Embryonic facial prominence (tissue), 1 donor: ENCODE results near the gene ATAD3B.
"Not testable (repeated sequence)": the region's sequence is repeated elsewhere in the genome, so short reads cannot be mapped to it uniquely, and the experiment has no call there.

Experiments used
- DNase-seq: peaks from one replicate; pipeline ENCODE4 v3.0.0-alpha.2; 2016; ENCODE audit errors: extremely low spot score

ATAD3B gene, protein sequence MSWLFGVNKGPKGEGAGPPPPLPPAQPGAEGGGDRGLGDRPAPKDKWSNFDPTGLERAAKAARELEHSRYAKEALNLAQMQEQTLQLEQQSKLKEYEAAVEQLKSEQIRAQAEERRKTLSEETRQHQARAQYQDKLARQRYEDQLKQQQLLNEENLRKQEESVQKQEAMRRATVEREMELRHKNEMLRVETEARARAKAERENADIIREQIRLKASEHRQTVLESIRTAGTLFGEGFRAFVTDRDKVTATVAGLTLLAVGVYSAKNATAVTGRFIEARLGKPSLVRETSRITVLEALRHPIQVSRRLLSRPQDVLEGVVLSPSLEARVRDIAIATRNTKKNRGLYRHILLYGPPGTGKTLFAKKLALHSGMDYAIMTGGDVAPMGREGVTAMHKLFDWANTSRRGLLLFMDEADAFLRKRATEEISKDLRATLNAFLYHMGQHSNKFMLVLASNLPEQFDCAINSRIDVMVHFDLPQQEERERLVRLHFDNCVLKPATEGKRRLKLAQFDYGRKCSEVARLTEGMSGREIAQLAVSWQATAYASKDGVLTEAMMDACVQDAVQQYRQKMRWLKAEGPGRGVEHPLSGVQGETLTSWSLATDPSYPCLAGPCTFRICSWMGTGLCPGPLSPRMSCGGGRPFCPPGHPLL

GRCh38 chr1:1471389-1472052, at the start of gene ATAD3B:
Gene ATAD3B, plus strand, starts transcription at chr1:1471765. Its CDS starts 120 bp downstream, at chr1:1471885.
- peak; percentile 88 for DNase-seq

- DNase-seq = no peak
Observed at GRCh38 chr1:1421907-1422464, 49.6 kb upstream of the ATAD3B start.

DNA sequence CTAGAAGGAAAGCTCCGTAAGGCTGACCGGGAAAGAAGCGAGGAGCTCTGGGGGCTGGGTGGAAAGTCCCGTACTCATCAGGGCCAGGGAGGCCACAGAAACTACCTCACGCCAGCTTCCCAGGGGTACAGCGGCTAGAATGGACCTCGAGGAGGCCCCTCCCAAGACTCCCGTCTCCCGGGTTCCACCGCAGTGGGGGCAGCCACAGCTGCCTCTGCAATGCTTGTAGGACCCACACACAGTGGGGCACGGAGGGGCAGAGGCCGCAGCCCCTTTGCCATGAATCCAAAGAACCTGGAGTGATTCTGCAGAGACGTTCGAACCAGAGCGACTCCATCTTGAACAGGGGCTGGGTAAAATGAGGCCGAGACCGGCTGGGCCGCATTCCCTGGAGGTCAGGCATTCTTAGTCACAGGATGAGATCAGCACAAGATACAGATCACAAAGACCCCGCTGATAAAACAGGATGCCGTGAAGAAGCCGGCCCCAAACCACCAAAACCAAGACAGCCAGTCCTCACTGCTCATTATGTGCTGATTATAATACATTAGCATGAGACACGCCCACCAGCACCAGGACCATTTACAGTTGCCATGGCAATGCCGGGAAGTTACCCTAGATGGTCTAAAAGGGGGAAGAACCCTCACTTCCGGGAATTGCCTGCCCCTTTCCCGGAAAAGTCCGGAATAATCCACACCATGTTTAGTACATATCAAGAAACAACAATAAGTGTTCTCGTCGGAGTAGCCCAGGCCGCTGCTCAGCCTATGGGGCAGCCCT, 48.9 kb upstream of the ATAD3B start:
- DNase-seq = no peak

DNA sequence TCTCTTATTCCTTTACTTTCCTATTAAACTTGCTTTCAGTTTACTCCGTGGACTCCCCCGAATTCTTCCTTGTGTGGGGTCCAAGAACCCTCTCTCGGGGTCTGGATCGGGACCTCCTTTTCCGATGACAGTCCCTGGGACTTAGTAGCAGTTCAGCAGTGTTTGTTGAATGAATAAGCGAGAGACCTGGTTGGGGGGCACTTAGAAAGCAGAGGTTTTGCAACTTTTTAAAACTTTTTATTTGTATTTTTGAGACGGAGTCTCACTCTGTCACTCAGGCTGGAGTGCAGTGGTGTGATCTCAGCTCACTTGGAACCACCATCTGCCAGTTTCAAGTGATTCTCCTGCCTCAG, 48.3 kb upstream of the ATAD3B start:
- no peak for DNase-seq

- no peak for DNase-seq
Observed at GRCh38 chr1:1424707-1425106, 46.9 kb upstream of the ATAD3B start.

GRCh38 chr1:1425426-1425752, 46.2 kb upstream of the ATAD3B start:
- DNase-seq = no peak

GRCh38 chr1:1425753-1426495, 45.6 kb upstream of the ATAD3B start:
- no peak for DNase-seq

DNA sequence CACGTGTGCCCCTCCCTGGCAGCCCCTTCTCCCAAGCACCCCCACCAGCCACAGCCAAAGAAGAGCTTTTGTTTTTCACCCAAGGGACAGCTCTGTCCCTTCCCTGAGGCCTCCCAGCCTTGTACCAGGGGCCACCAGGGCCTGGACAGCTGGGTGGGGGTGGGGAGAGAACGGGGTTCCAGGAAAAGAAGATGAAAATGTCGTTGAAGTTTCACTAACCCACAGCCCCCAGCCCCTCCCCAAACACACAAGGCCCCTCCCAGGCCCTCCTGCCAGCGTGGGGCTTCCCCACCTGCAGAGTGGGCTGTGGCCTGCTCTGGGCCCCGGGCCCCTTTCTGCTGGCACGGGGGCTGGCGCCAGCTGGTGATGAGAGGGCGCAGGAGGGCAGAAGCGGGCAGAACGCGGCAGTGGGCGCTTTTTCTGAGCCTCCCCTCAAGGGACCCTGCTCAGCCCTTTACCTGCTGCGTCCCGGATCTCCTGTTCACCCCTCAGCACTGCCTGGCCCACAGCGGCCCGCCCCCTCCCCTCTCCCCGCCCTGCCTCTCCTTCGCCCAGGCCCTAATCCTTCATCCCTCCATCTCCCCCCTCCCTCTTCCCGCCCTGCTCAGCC, 45.0 kb upstream of the ATAD3B start:
- DNase-seq = no peak

DNA sequence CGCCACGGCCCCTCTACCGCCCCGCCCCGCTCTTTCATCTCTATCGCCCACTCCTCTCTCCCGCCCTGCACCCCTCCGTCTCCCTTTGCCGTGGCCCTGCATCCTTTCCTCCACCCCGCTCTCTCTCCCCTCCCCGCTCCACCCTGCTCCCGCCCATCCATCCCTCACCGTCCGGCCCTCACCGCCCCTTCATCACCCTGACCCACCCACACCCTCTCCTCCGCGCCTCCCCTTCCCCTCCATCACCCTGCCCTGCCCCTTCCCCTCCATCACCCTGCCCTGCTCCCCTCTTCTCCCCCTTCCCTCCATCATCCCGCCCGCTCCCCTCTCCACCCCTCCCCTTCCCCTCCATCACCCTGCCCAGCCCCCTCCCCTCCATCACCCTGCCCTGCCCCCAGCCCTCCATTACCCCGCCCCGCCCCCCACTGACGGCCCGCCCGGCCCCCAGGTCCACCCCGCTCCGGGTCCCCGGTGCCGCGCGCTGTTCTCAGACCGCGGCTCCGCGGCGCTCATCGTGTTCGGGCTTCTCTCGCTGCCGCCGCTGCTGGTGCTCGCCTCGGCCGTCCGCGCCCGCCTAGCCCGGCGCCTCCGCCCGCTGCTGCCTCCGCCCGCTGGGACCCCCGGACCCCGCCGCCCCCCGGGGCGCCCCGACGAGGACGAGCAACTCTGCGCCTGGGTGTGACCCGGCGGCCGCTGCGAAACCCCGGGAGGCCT, 44.3 kb upstream of the ATAD3B start:
- no peak for DNase-seq

DNA sequence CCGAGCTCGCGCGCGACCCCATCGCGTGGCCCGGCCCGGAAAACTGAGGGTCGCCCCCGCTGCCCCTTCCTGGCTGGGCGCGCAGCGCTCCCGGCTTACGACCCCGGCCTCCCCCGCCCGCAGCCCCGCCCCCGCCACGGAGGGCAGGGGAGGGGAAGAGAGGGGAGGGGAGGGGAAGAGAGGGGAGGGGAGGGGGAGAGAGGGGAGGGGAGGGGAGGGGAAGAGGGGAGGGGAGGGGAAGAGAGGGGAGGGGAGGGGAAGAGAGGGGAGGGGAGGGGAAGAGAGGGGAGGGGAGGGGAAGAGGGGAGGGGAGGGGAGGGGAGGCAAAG, 43.8 kb upstream of the ATAD3B start:
- no peak for DNase-seq

DNA sequence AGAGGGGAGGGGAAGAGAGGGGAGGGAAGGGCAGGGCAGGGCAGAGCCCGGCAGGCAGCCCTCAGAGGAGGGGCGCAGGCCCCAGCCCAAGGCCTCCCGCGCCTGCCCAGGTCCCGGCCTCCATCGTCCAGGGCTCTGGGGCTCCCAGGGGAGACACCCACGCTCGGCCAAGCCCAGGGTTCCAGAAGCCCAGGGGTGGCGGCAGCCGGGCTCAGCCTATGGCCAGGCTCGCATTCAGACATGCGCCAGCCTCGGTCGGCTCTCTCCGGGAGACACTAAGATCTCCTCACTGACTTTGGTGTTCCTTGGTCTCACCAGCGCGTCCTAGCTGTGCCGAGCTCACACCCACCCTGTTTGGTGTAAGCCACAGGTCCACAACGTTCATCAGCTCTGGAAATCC, 43.4 kb upstream of the ATAD3B start:
- DNase-seq = no peak

GRCh38 chr1:1428967-1429366, 42.6 kb upstream of the ATAD3B start:
- not testable (repeated sequence) for DNase-seq

DNA sequence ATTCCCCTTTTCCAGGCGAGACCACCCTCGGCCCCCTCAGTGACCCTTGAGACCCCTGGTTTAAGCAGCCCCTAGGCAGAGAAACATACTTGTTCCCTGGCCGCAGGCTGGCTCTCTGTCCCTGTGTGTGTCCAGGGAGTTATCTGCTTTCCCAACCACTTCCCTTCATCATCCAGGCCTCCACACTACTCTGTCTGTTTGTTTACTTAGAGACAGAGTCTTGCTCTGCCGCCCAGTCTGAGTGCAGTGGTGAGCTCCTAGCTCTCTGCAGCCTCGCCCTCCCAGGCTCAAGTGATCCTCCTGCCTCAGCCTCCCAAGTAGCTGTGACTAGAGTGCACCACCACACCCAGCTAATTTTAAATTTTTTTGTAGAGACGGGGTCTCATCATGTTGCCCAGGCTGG, 41.9 kb upstream of the ATAD3B start:
- no peak for DNase-seq

DNA sequence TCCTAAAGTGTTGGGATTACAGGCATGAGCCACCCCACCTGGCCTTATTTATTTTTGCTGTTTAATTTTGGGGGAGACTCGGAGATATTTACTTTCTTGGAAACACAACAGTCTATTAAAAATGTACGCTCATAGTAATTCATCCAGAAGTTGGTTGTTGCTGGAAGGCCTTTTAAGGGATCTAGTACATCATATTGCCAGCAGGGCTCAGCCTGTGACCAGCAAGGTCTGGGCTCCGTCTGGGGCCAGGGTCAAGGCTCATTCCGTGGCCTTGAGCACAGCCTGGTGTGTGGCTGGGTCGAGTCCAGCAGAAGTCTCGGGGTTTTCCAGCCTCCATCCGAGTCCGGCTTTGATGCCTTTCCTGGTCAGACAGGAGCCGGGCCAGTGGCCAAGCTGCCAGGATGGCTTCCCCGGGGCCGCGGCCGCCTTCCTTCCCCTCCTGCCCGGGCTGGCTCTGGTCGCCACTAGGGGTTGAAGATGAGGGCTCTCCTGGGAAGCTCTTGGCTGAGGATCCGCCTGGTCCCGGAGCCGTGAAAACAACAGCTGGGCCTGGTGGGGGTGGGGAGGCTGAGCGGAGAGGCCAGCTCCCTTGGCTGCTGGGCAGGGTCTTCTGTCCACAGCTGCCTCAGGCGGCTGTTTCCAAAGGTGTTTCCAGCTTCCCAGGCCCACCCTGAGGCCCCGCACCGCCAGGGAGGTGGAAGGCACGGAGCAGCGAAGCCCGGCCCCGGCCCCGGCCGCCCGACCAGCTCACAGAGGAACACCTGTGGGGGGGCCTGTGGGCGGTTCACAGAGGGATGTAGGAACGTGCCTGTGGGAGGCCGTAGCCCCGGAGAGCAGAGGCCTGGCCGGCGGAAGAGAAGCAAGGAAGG, 41.2 kb upstream of the ATAD3B start:
- no peak for DNase-seq

- DNase-seq = no peak
Observed at GRCh38 chr1:1430992-1431844, 40.3 kb upstream of the ATAD3B start.

GRCh38 chr1:1431845-1432273, 39.7 kb upstream of the ATAD3B start:
- no peak for DNase-seq

- DNase-seq = no peak
Observed at GRCh38 chr1:1432274-1432950, 39.2 kb upstream of the ATAD3B start.
